Left kidney (tissue), 2 donors: ENCODE measurements around the gene IL1RAP. TPM values are rescaled to one million over a fixed set of nuclear protein-coding genes. Genes with fewer than 3 reads are reported as not detected.

ENCODE experiments used
- DNase-seq: peaks from one replicate; pipeline ENCODE4 v3.0.0-alpha.2; 2013
- polyA plus RNA-seq: library from polyadenylated mRNA; unstranded; fragments of 120-200 nt; gene quantifications from one replicate; pipeline ENCODE4 v1.2.1, GENCODE V29; 2013; ENCODE audit not compliant: insufficient read length

Gene IL1RAP
- polyA plus RNA-seq, 1 donor: 17.4 TPM

- DNase-seq: no peak
These were observed 24.4 kb downstream of the IL1RAP start for GRCh38 chr3:190538288-190538687.

GRCh38 chr3:190539526-190539925, 25.6 kb downstream of the IL1RAP start:
- DNase-seq: no peak

GRCh38 chr3:190541008-190541407, 27.1 kb downstream of the IL1RAP start:
- no peak for DNase-seq

GRCh38 chr3:190541560-190541959, 27.7 kb downstream of the IL1RAP start:
- DNase-seq: no peak

GRCh38 chr3:190542846-190543245, 29.0 kb downstream of the IL1RAP start:
- DNase-seq: no peak

GRCh38 chr3:190543671-190544070, 29.8 kb downstream of the IL1RAP start:
- DNase-seq: no peak

- DNase-seq: no peak
These were observed 31.3 kb downstream of the IL1RAP start for GRCh38 chr3:190545191-190545590.

- no peak for DNase-seq
These were observed 33.1 kb downstream of the IL1RAP start for GRCh38 chr3:190546881-190547510.

GRCh38 chr3:190548031-190548656, 34.3 kb downstream of the IL1RAP start:
- DNase-seq: no peak

GRCh38 chr3:190552021-190552420, 38.1 kb downstream of the IL1RAP start:
- DNase-seq: no peak

- no peak for DNase-seq
These were observed 39.3 kb downstream of the IL1RAP start for GRCh38 chr3:190552969-190553759.

- DNase-seq: no peak
These were observed 40.3 kb downstream of the IL1RAP start for GRCh38 chr3:190554197-190554596.

- no peak for DNase-seq
These were observed 42.5 kb downstream of the IL1RAP start for GRCh38 chr3:190556351-190556750.

- DNase-seq: no peak
These were observed 43.4 kb downstream of the IL1RAP start for GRCh38 chr3:190557296-190557695.

- no peak for DNase-seq
These were observed 44.4 kb downstream of the IL1RAP start for GRCh38 chr3:190558316-190558715.

GRCh38 chr3:190558796-190559195, 44.9 kb downstream of the IL1RAP start:
- no peak for DNase-seq

- no peak for DNase-seq
These were observed 46.4 kb downstream of the IL1RAP start for GRCh38 chr3:190560013-190560895.

- no peak for DNase-seq
These were observed 49.1 kb downstream of the IL1RAP start for GRCh38 chr3:190562866-190563510.

GRCh38 chr3:190564175-190564574, 50.3 kb downstream of the IL1RAP start:
- no peak for DNase-seq

- DNase-seq: no peak
These were observed 52.4 kb downstream of the IL1RAP start for GRCh38 chr3:190566043-190566933.

GRCh38 chr3:190568036-190568435, 54.2 kb downstream of the IL1RAP start:
- no peak for DNase-seq
